K562 (cell line): ENCODE measurements around the gene PHF14.

Source experiments
- EP300 ChIP-seq: IDR thresholded peaks from 2 replicates; pipeline ENCODE4 v1.6.1; 2012; ENCODE audit warnings: low read length, improper control_type of control experiment
- NEUROD1 ChIP-seq: fragments of 150-350 bp; IDR thresholded peaks from 2 replicates; pipeline ENCODE4 v1.6.1; 2014; ENCODE audit warnings: borderline replicate concordance, low read length, low read depth; ENCODE audit not compliant: partially characterized antibody

DNA sequence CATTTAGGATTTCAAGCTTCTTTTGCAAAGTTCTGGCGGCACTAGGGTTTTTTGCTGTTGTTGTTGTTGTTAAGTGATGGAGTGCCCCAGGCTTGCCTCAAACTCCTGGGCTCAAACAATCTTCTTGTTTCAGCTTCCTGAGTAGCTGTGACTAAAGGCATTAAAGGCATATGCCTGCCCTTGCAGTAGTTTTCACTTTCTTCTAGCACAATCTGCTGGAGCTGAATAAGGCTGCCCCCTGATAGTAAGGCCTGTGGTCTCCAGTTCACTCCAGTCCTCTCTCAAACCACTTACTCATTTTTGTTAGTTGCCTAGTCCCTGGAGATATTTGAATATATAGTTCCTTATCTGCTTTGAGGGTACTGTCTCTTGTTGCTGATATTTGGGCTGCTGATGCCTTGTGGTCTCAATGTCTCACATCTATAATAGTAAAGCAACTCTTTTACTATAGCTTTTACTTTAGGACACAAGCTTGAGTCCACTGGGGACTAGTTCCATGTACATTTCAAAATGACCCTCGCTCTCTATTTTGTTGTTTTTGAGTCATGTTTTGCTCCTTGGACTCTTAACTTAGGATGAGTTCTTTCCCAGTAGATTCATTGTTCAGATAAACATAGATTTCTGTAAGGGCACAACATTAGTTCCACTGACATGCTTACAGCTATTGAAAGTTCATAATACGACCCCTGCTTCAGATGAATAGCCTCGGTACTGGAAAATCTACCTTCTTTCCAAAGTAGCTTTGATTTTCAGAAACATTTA, 25.5 kb downstream of the PHF14 start:
- TF ChIP-seq NEUROD1 (no peak), EP300 (no peak)
